Transverse colon (tissue), 4 donors: ENCODE results near the gene PIK3IP1. TPM values are rescaled to one million over a fixed set of nuclear protein-coding genes. Genes with fewer than 3 reads are reported as not detected.

Experiments
- DNase-seq: peaks from one replicate; pipeline ENCODE4 v3.0.0-alpha.2; 2019
- H3K27ac ChIP-seq, 4 donors: fragments of 200-600 bp; sonication (generic); 2 replicates each; pipeline ENCODE4 v1.5.1; 2016 to 2018; ENCODE audit warnings: inconsistent platforms in 4 of 4
- H3K27me3 ChIP-seq: fragments of 200-600 bp; sonication (generic); 2 replicates; pipeline ENCODE4 v1.5.1; 2017; ENCODE audit warnings: inconsistent platforms
- H3K36me3 ChIP-seq, 4 donors: fragments of 200-600 bp; sonication (generic); 2 replicates each; pipeline ENCODE4 v1.5.1; 2017 to 2019; ENCODE audit warnings: inconsistent platforms in 4 of 4
- H3K4me1 ChIP-seq, 4 donors: fragments of 200-600 bp; sonication (generic); 2 replicates each; pipeline ENCODE4 v1.5.1; 2017 to 2020; ENCODE audit warnings: inconsistent platforms in 4 of 4
- H3K4me3 ChIP-seq, 4 donors: fragments of 200-600 bp; sonication (generic); 1 replicate in 1 of 4; 2 replicates in 3 of 4; pipeline versions ENCODE4 v1.5.1 to v1.6.1; 2017 to 2019; ENCODE audit warnings: inconsistent platforms in 4 of 4
- H3K9me3 ChIP-seq, 2 donors: fragments of 200-600 bp; sonication (generic); 2 replicates each; pipeline ENCODE4 v1.5.1; 2017 to 2019; ENCODE audit warnings: inconsistent platforms in 2 of 2
- CTCF ChIP-seq, 5 experiments: fragments of 200-600 bp in 3 of 5; fragments of 450-650 bp in 2 of 5; sonication (generic) in 3 of 5; IDR thresholded peaks; 1 replicate in 2 of 5; 2 replicates in 3 of 5; pipeline ENCODE4 v1.5.1; 2016 to 2017; ENCODE audit warnings: antibody characterized with exemption in 5 of 5, inconsistent platforms in 3 of 5, mild to moderate bottlenecking in 2 of 5, moderate library complexity in 1 of 5
- EP300 ChIP-seq: sonication (generic); formaldehyde crosslinking; IDR thresholded peaks from one replicate; pipeline ENCODE4 v1.6.1; 2017; ENCODE audit warnings: antibody characterized with exemption, low read depth
- POLR2A ChIP-seq: fragments of 450-650 bp; IDR thresholded peaks from one replicate; pipeline ENCODE4 v1.6.1; 2016; ENCODE audit warnings: antibody characterized with exemption, mild to moderate bottlenecking, moderate library complexity
- POLR2AphosphoS5 ChIP-seq, 3 donors: sonication (generic); formaldehyde crosslinking; IDR thresholded peaks; one replicate each; pipeline ENCODE4 v1.6.1; 2016; ENCODE audit warnings: antibody characterized with exemption in 3 of 3
- WGBS, 2 donors: methylation state at CpG; one replicate each; pipeline ENCODE4 v1.1.5; 2018; ENCODE audit warnings: low coverage in 1 of 2; 5-methylcytosine and 5-hydroxymethylcytosine counted together
- in situ Hi-C, 4 donors: fragments of 200-750 bp; cut with MboI; loops; one replicate each; pipeline versions ENCODE4 v1.15.0 to v1.15.1; 2017; ENCODE audit warnings: low sequenced_read_pairs in 3 of 4, low pct_ligation_motif_present in 1 of 4, low pct_unique_long_range_greater_than_20kb in 1 of 4
- intact Hi-C: fragments of 100-400 bp; cut with DNase I; formaldehyde crosslinking; loops from one replicate; pipeline ENCODE4 v1.15.1; 2023; ENCODE audit warnings: low total_unique reads
- total RNA-seq, 4 donors: library from RNA; depleted of rRNA; stranded (reverse); fragments of >200 nt; gene quantifications; one replicate each; pipeline ENCODE4 v1.1.0, GENCODE V29; 2016

The PIK3IP1 gene
- 10 to 100 TPM; 11.6 to 46.7 (median 35.2) TPM for total RNA-seq

GRCh38 chr22:31292236-31292989 lies at the start of gene PIK3IP1:
Gene PIK3IP1, minus strand, starts transcription at chr22:31292488. Its CDS starts 144 bp downstream, at chr22:31292344.
- intact Hi-C loops (loop anchor here (10.0 kb wide), 1 partner anchor 1858 kb away; the partner anchor contains the start of gene RFPL1), in situ Hi-C loops (no loop called here)
- Histone ChIP-seq H3K4me3 (peak within 1 kb of the TSS; percentile 62 to 82 (median 72)), H3K27me3 (no peaks in the 10 kb centered on the region), H3K27ac (peak within 1 kb of the TSS; percentile 95 to 99 (median 98)), H3K9me3 (no peaks in the 10 kb centered on the region), H3K4me1 (peaks cover 33 to 77% (median 49%) of the 10 kb centered on the region in 4 donors), H3K36me3 (peaks cover 0 to 4% (median 0%) of the 10 kb centered on the region in 4 donors)
- peak; percentile 95 for DNase-seq
- WGBS, 2 donors, result 26 to 67% methylated on average over 6 to 19 of the region's 19 CpGs
- peak; percentile 38 to 80 (median 56) for TF ChIP-seq CTCF (IDR thresholded peaks at IDR 0.05)
- peak; percentile 98 to 99 (median 99) for TF ChIP-seq POLR2AphosphoS5 (IDR thresholded peaks at IDR 0.05)
- peak; percentile 98 for TF ChIP-seq POLR2A
- no peak for TF ChIP-seq EP300

GRCh38 chr22:31341386-31342088 lies 49.2 kb upstream of the PIK3IP1 start:
- peaks cover 29 to 54% (median 43%) of the 10 kb centered on the region in 4 donors for H3K4me1 ChIP-seq
- intact Hi-C loops, result no loop called here
- WGBS, 2 donors, result 80% methylated on average over 14 of the region's 14 CpGs; no CpG with 5 or more reads in 1 of the 2 donors

GRCh38 chr22:31340765-31341247 lies 48.5 kb upstream of the PIK3IP1 start:
- H3K9me3 ChIP-seq, result no peaks in the 10 kb centered on the region
- TF ChIP-seq CTCF (IDR thresholded peaks at IDR 0.05) (no peak), EP300 (no peak), POLR2AphosphoS5 (IDR thresholded peaks at IDR 0.05) (no peak), POLR2A (no peak)
- in situ Hi-C loops (loop anchor here in 1 of 4 donors (25.0 kb wide), 1 partner anchor 96 kb away; no protein-coding TSS in a partner anchor), intact Hi-C loops (no loop called here)
- H3K36me3 ChIP-seq, result no peaks in the 10 kb centered on the region
- H3K4me3 ChIP-seq, result no peak overlapping the region
- no peak for DNase-seq
- peaks cover 29 to 54% (median 43%) of the 10 kb centered on the region in 4 donors for H3K4me1 ChIP-seq
- 42% methylated on average over 2 of the region's 2 CpGs; no CpG with 5 or more reads in 1 of the 2 donors for WGBS, 2 donors
- no peaks in the 10 kb centered on the region for H3K27me3 ChIP-seq
- H3K27ac ChIP-seq, result no peak overlapping the region

More at GRCh38 chr22:31341386-31342088, 49.2 kb upstream of the PIK3IP1 start:
- Histone ChIP-seq H3K27ac (no peak overlapping the region), H3K4me3 (no peak overlapping the region), H3K9me3 (no peaks in the 10 kb centered on the region), H3K27me3 (no peaks in the 10 kb centered on the region), H3K36me3 (no peaks in the 10 kb centered on the region)
- TF ChIP-seq POLR2AphosphoS5 (IDR thresholded peaks at IDR 0.05) (no peak), CTCF (IDR thresholded peaks at IDR 0.05) (no peak), POLR2A (no peak), EP300 (no peak)
- no peak for DNase-seq
- in situ Hi-C loops, result loop anchor here in 1 of 4 donors (25.0 kb wide), 1 partner anchor 96 kb away; no protein-coding TSS in a partner anchor

GRCh38 chr22:31340360-31340759 lies 48.1 kb upstream of the PIK3IP1 start:
- H3K9me3 ChIP-seq, result no peaks in the 10 kb centered on the region
- intact Hi-C loops, result no loop called here
- no peaks in the 10 kb centered on the region for H3K27me3 ChIP-seq
- peaks cover 29 to 52% (median 41%) of the 10 kb centered on the region in 4 donors for H3K4me1 ChIP-seq
- WGBS, 2 donors, result 81% methylated on average over 6 of the region's 6 CpGs; no CpG with 5 or more reads in 1 of the 2 donors
- no peaks in the 10 kb centered on the region for H3K36me3 ChIP-seq
- in situ Hi-C loops, result loop anchor here in 1 of 4 donors (25.0 kb wide), 1 partner anchor 97 kb away; no protein-coding TSS in a partner anchor
- H3K27ac ChIP-seq, result no peak overlapping the region
- no peak for DNase-seq
- H3K4me3 ChIP-seq, result no peak overlapping the region
- no peak for TF ChIP-seq EP300
- no peak for TF ChIP-seq POLR2AphosphoS5 (IDR thresholded peaks at IDR 0.05)
- no peak for TF ChIP-seq CTCF (IDR thresholded peaks at IDR 0.05)
- no peak for TF ChIP-seq POLR2A
